ENCODE measurements around the gene FAAP100.

DNA sequence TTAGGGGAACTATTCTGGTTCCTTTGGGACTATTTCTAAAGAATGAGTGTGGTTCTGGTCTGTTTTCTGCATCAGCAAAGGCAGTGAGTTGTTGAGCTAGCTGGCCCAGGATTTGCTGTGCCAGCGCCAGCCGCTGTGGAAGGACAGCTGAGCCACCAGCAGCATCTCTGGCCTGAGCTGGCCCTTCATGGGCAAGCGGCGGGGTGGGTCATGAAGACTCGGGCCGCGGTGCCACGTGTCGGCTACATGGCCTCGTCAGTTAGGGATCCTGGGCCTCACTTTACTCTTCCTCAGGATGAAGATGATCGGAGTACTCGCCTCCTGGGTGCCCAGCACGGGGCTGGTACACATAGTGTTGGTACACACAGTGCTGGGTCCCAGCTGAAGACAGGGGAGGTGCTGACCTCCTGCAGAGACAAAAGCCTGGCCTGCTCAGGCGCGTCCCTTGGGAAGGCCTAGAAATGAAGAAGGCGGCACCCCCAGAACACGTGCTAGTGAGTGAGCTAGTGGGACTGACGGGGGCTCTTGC, 17.9 kb upstream of the FAAP100 start:
- no peak for TF ChIP-seq EP300 (IDR thresholded peaks at IDR 0.05)
- TF ChIP-seq, protein P1, sequence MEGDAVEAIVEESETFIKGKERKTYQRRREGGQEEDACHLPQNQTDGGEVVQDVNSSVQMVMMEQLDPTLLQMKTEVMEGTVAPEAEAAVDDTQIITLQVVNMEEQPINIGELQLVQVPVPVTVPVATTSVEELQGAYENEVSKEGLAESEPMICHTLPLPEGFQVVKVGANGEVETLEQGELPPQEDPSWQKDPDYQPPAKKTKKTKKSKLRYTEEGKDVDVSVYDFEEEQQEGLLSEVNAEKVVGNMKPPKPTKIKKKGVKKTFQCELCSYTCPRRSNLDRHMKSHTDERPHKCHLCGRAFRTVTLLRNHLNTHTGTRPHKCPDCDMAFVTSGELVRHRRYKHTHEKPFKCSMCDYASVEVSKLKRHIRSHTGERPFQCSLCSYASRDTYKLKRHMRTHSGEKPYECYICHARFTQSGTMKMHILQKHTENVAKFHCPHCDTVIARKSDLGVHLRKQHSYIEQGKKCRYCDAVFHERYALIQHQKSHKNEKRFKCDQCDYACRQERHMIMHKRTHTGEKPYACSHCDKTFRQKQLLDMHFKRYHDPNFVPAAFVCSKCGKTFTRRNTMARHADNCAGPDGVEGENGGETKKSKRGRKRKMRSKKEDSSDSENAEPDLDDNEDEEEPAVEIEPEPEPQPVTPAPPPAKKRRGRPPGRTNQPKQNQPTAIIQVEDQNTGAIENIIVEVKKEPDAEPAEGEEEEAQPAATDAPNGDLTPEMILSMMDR (IDR thresholded peaks at IDR 0.05): no peak
